Neuronal stem cell (in vitro differentiated cells): ENCODE measurements around the gene NLRP5.

Source experiments
- DNase-seq: peaks from one replicate; pipeline ENCODE4 v3.0.0-alpha.2; 2013; ENCODE audit warnings: low spot score
- H2AFZ ChIP-seq: one replicate; pipeline ENCODE4 v1.6.1; 2013; ENCODE audit warnings: mild to moderate bottlenecking, low read length, inconsistent platforms
- H2AK5ac ChIP-seq: 2 replicates; pipeline ENCODE4 v1.6.1; 2013; ENCODE audit warnings: low read depth, mild to moderate bottlenecking, inconsistent platforms, low read length, moderate library complexity, mixed read lengths
- H2BK120ac ChIP-seq: 2 replicates; pipeline ENCODE4 v1.6.1; 2013; ENCODE audit warnings: low read depth, mild to moderate bottlenecking, inconsistent platforms, low read length, moderate library complexity, mixed read lengths
- H2BK12ac ChIP-seq: one replicate; pipeline ENCODE4 v1.6.1; 2013; ENCODE audit warnings: low read length, inconsistent platforms
- H2BK15ac ChIP-seq: 2 replicates; pipeline ENCODE4 v1.6.1; 2013; ENCODE audit warnings: mild to moderate bottlenecking, low read length, inconsistent platforms, mixed read lengths
- H2BK5ac ChIP-seq: one replicate; pipeline ENCODE4 v1.6.1; 2013; ENCODE audit warnings: inconsistent platforms, mild to moderate bottlenecking, low read length, moderate library complexity
- H3K14ac ChIP-seq: one replicate; pipeline ENCODE4 v1.6.1; 2013; ENCODE audit warnings: low read length, inconsistent platforms
- H3K18ac ChIP-seq: 2 replicates; pipeline ENCODE4 v1.6.1; 2013; ENCODE audit warnings: low read length, inconsistent platforms
- H3K23ac ChIP-seq: 2 replicates; pipeline ENCODE4 v1.6.1; 2013; ENCODE audit warnings: low read depth, mild to moderate bottlenecking, mixed read lengths, low read length, inconsistent platforms; ENCODE audit not compliant: poor library complexity
- H3K27ac ChIP-seq: replicated peaks from 3 replicates; pipeline ENCODE4 v1.5.1; 2013; ENCODE audit warnings: low read length, inconsistent platforms
- H3K27me3 ChIP-seq, 3 experiments: 2 replicates each; pipeline ENCODE4 v1.6.1; 2013; ENCODE audit warnings: low read length in 3 of 3, mild to moderate bottlenecking in 2 of 3, inconsistent platforms in 1 of 3, low read depth in 1 of 3, mixed read lengths in 1 of 3, moderate library complexity in 1 of 3; ENCODE audit not compliant: control insufficient read depth in 3 of 3, insufficient read depth in 3 of 3
- H3K36me3 ChIP-seq, 2 donors: replicated peaks in 1 of 2; 2 replicates each; pipeline ENCODE4 v1.6.1; 2013; ENCODE audit warnings: low read length in 2 of 2; ENCODE audit not compliant: control insufficient read depth in 2 of 2, insufficient read depth in 2 of 2
- H3K4ac ChIP-seq: 2 replicates; pipeline ENCODE4 v1.6.1; 2013; ENCODE audit warnings: inconsistent platforms, mild to moderate bottlenecking, low read length, moderate library complexity
- H3K4me1 ChIP-seq, 2 donors: 1 replicate in 1 of 2; 2 replicates in 1 of 2; pipeline ENCODE4 v1.6.1; 2013; ENCODE audit warnings: low read length in 2 of 2, low read depth in 1 of 2; ENCODE audit not compliant: control insufficient read depth in 2 of 2, insufficient read depth in 1 of 2
- H3K4me2 ChIP-seq: one replicate; pipeline ENCODE4 v1.6.1; 2013; ENCODE audit warnings: mild to moderate bottlenecking, low read length, inconsistent platforms; ENCODE audit not compliant: insufficient read depth, poor library complexity, severe bottlenecking
- H3K4me3 ChIP-seq, 2 donors: 2 replicates each; pipeline ENCODE4 v1.5.1; 2013; ENCODE audit warnings: low read length in 2 of 2, mild to moderate bottlenecking in 2 of 2, inconsistent platforms in 1 of 2, moderate library complexity in 1 of 2
- H3K79me1 ChIP-seq: one replicate; pipeline ENCODE4 v1.6.1; 2013; ENCODE audit warnings: low read depth, mild to moderate bottlenecking, inconsistent platforms, low read length, moderate library complexity
- H3K9ac ChIP-seq: one replicate; pipeline ENCODE4 v1.6.1; 2013; ENCODE audit warnings: mild to moderate bottlenecking, low read depth, low read length, inconsistent platforms; ENCODE audit not compliant: poor library complexity
- H3K9me3 ChIP-seq, 2 donors: replicated peaks in 1 of 2; 2 replicates each; pipeline versions ENCODE3 to v1.6.1; 2013; ENCODE audit warnings: low read length in 2 of 2, mild to moderate bottlenecking in 2 of 2, inconsistent platforms in 1 of 2, low read depth in 1 of 2, mixed read lengths in 1 of 2, moderate library complexity in 1 of 2; ENCODE audit not compliant: control insufficient read depth in 2 of 2, insufficient read depth in 1 of 2
- H4K8ac ChIP-seq: one replicate; pipeline ENCODE4 v1.6.1; 2013; ENCODE audit warnings: low read depth, mild to moderate bottlenecking, inconsistent platforms, low read length, moderate library complexity
- H4K91ac ChIP-seq: one replicate; pipeline ENCODE4 v1.6.1; 2013; ENCODE audit warnings: low read length, low read depth, mild to moderate bottlenecking, inconsistent platforms; ENCODE audit not compliant: poor library complexity
- WGBS, 2 donors: extraction: QIAGEN DNeasy Blood & Tissue Kit; methylation state at CpG; one replicate each; pipeline ENCODE4 v1.1.7; 2013; ENCODE audit warnings: missing lambda C conversion rate in 2 of 2, mixed read lengths in 1 of 2; ENCODE audit not compliant: insufficient read length in 2 of 2, insufficient replicate concordance in 1 of 2; ENCODE audit errors: extremely low coverage in 2 of 2; 5-methylcytosine and 5-hydroxymethylcytosine counted together

Gene NLRP5

GRCh38 chr19:56088497-56089215 is 102.1 kb downstream of the NLRP5 start:
- Histone ChIP-seq H3K4me3 (no peak overlapping the region), H3K79me1 (peaks cover 16% of the 10 kb centered on the region), H3K9me3 (peaks cover 11 to 13% of the 10 kb centered on the region in 2 donors), H3K27me3 (no peaks in the 10 kb centered on the region), H3K36me3 (peaks cover 19 to 62% of the 10 kb centered on the region in 2 donors), H2BK12ac (no peak overlapping the region), H3K4me2 (no peak overlapping the region), H3K14ac (no peak overlapping the region), H3K23ac (no peak overlapping the region), H3K27ac (no peak overlapping the region), H2BK120ac (no peak overlapping the region), H2BK5ac (peak overlapping the region; percentile 20), H3K4ac (no peak overlapping the region), H4K91ac (no peak overlapping the region), H2AFZ (no peak overlapping the region), H2BK15ac (no peak overlapping the region), H2AK5ac (no peak overlapping the region), H3K18ac (no peak overlapping the region), H3K9ac (no peak overlapping the region), H4K8ac (no peak overlapping the region), H3K4me1 (peaks cover 2 to 7% of the 10 kb centered on the region in 2 donors)
- no peak for DNase-seq
- WGBS, 2 donors: no CpG with 5 or more reads among the region's 66 CpGs

GRCh38 chr19:56089344-56089743 is 102.8 kb downstream of the NLRP5 start:
- no peak overlapping the region for H2BK120ac ChIP-seq
- peak overlapping the region; percentile 21 for H3K9ac ChIP-seq
- H3K14ac ChIP-seq: no peak overlapping the region
- no CpG with 5 or more reads among the region's 14 CpGs for WGBS, 2 donors
- peaks cover 16% of the 10 kb centered on the region for H3K79me1 ChIP-seq
- peaks cover 11 to 15% of the 10 kb centered on the region in 2 donors for H3K9me3 ChIP-seq
- H3K4me1 ChIP-seq: peaks cover 2 to 7% of the 10 kb centered on the region in 2 donors
- H2BK5ac ChIP-seq: peak overlapping the region; percentile 20
- no peak overlapping the region for H2AK5ac ChIP-seq
- no peak overlapping the region for H3K18ac ChIP-seq
- peaks cover 19 to 67% of the 10 kb centered on the region in 2 donors for H3K36me3 ChIP-seq
- H4K8ac ChIP-seq: no peak overlapping the region
- H3K23ac ChIP-seq: no peak overlapping the region
- no peak overlapping the region for H4K91ac ChIP-seq
- no peak for DNase-seq
- H3K4me2 ChIP-seq: no peak overlapping the region
- H2AFZ ChIP-seq: no peak overlapping the region
- H3K4ac ChIP-seq: no peak overlapping the region
- no peak overlapping the region for H3K4me3 ChIP-seq
- no peaks in the 10 kb centered on the region for H3K27me3 ChIP-seq
- H2BK15ac ChIP-seq: no peak overlapping the region
- H3K27ac ChIP-seq: no peak overlapping the region
- H2BK12ac ChIP-seq: no peak overlapping the region

- no peak overlapping the region for H3K14ac ChIP-seq
- no peak overlapping the region for H3K4me2 ChIP-seq
- H3K36me3 ChIP-seq: peaks cover 19 to 75% of the 10 kb centered on the region in 2 donors
- H3K27me3 ChIP-seq: no peaks in the 10 kb centered on the region
- no peak overlapping the region for H3K27ac ChIP-seq
- H3K4me1 ChIP-seq: no peaks in the 10 kb centered on the region
- no peak overlapping the region for H3K4ac ChIP-seq
- no peak overlapping the region for H2BK120ac ChIP-seq
- no peak overlapping the region for H2BK15ac ChIP-seq
- peaks cover 18% of the 10 kb centered on the region for H3K79me1 ChIP-seq
- no peak overlapping the region for H4K91ac ChIP-seq
- H3K9me3 ChIP-seq: peaks cover 14 to 27% of the 10 kb centered on the region in 2 donors
- H2BK5ac ChIP-seq: no peak overlapping the region
- no peak overlapping the region for H3K4me3 ChIP-seq
- no peak for DNase-seq
- H2AFZ ChIP-seq: no peak overlapping the region
- no peak overlapping the region for H4K8ac ChIP-seq
- H3K18ac ChIP-seq: no peak overlapping the region
- no peak overlapping the region for H3K9ac ChIP-seq
- WGBS, 2 donors: no CpG with 5 or more reads among the region's 10 CpGs
- no peak overlapping the region for H2BK12ac ChIP-seq
- H2AK5ac ChIP-seq: no peak overlapping the region
- no peak overlapping the region for H3K23ac ChIP-seq
These were observed 104.5 kb downstream of the NLRP5 start for GRCh38 chr19:56091066-56091490.

GRCh38 chr19:56091751-56092546 is 105.4 kb downstream of the NLRP5 start:
- no peak overlapping the region for H2AK5ac ChIP-seq
- no peak overlapping the region for H2BK120ac ChIP-seq
- no peak overlapping the region for H2BK15ac ChIP-seq
- no peak overlapping the region for H4K91ac ChIP-seq
- no peak overlapping the region for H3K18ac ChIP-seq
- H3K9me3 ChIP-seq: peaks cover 14 to 27% of the 10 kb centered on the region in 2 donors
- H3K4me2 ChIP-seq: no peak overlapping the region
- H2AFZ ChIP-seq: no peak overlapping the region
- H3K23ac ChIP-seq: no peak overlapping the region
- no peak overlapping the region for H3K9ac ChIP-seq
- no peak overlapping the region for H3K27ac ChIP-seq
- no peak overlapping the region for H3K4me3 ChIP-seq
- no peak overlapping the region for H4K8ac ChIP-seq
- peaks cover 22 to 74% of the 10 kb centered on the region in 2 donors for H3K36me3 ChIP-seq
- no peak overlapping the region for H3K14ac ChIP-seq
- H3K4ac ChIP-seq: no peak overlapping the region
- no peaks in the 10 kb centered on the region for H3K27me3 ChIP-seq
- DNase-seq: no peak
- H2BK12ac ChIP-seq: no peak overlapping the region
- H2BK5ac ChIP-seq: no peak overlapping the region
- no CpG with 5 or more reads among the region's 38 CpGs for WGBS, 2 donors
- H3K79me1 ChIP-seq: peaks cover 18% of the 10 kb centered on the region
- no peaks in the 10 kb centered on the region for H3K4me1 ChIP-seq
